NCI-H226 (cell line): Measurements from ENCODE around the gene PRKCSH.
A peak's percentile ranks its signal among the peaks of the same experiment; 100 is the strongest.
"Not testable (repeated sequence)": the region's sequence is repeated elsewhere in the genome, so short reads cannot be mapped to it uniquely, and the experiment has no call there.

Experiments
- DNase-seq: peaks from one replicate; pipeline ENCODE4 v3.0.0-alpha.2; 2015

The PRKCSH gene

DNA sequence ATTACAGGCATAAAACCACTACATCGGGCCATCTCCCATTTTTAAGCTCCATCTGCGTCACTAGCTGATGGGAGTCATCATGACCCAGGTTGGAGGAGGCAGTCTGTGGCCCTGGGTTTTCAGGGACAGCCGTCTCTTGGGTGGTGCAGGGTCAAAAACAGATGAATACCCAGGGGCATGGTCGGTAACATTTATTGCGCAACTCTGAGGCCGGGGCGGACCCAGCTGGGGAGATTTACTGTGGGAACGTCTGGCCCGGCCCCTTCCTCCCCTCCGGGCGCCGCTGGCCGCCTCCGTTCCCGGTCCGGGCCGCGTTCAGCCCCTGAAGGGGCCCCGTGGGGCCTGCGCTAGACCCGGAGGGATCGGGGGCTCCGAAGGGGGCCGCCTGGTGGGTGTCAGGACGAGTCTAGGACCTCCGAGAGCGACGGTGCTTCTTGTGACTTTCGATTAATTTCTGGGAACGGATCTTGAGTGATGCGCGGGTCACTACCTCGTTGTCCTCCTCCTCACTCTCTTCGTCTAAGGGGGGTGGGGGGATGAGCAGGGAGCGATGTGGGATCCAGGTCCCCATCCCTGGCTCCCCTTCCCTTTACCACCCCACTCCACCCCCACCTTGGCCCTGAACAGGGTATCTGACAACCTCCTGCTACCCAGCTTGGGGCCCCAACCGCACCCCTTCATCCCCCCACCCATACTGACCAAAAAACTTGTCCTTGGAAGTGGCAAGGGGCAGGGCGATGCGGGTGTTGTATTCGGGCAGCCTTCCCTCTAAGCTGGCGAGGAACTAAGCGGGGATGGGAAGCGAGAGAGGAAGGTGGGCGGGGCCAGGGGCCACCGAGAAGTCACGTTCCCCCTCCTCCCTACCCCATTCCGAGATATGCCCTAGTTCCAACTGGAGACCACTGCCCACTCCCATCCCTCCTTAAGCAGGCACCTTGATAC lies 14.7 kb upstream of the PRKCSH start:
- DNase-seq: no peak

DNA sequence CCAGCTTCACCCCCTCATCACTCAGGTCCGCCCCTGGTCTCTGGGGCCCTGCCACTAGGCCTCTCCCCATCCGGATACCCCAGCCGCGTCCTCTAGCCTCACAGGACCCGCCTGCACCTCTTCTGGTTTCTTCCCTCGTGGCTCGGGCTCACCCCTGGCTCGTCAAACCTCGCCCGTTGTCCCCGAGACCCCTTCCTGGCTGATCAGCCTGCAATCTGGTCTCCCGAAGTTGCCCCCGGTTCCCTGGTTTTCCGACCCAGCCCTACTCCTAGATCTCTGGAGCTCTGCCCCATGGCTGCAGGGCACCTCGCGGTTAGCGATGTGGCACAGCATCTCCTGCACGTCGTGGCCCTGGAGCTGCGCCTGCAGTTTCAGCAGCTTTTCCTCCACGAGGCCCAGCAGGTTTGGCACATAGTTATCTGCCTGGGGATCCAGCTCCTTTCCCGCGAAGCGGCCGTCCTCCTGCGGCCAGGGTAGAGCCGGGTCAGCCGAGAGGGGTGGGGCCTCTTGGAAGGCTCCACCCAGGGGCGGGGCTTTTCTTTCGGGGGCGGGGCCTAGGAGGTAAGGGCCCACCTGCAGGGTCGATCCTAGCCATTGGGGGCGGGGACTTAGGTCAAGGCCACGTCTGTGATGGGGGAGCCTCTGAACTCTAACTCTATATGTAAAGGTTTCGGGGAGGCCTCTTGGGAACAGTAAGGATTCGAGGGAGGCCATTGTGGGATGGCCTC lies 13.9 kb upstream of the PRKCSH start:
- DNase-seq: no peak

DNA sequence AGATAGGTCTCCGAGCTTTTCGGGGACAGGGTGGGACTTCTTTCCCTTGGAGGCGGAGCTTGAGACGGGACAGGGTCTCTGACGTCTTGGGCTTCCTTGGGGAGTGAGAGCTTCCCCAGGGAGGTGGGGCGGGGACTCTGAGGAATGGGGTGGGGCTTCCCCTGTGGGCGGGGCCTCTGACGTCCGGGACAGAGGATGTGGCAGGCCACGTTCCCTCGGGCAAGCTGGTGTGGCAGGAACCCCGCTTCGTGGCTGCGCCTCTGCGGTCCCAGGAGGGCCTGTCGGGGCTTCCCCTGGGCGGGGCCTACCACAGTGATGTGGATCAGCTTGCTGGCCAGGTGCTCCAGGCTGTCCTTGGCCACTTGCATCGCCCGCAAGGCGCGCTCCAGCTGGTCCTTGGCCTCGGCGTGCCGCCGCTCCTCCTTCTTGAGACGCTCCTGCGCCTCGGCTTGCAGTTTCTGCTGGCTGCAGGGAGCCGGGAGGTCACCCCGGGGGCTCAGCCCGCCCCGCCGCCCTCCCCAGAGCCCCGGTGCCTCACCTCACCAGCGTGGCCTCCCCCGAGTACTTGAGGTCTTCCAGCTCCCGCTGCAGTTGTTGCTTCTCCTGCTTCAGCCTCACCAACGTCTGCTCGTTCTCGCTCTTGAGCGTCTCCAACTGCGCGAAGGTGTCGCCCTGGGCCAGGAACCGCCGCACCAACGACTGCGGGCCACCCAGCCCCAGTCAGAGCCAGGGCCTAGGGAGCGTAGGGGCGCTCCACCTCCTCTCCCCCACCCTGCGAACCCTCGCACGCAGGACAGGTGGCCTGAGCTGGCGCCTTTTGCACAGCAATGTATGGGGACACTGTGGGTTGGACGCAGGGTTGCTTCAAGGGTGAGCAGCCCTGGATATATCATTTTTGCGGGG lies 13.0 kb upstream of the PRKCSH start:
- DNase-seq: no peak

DNA sequence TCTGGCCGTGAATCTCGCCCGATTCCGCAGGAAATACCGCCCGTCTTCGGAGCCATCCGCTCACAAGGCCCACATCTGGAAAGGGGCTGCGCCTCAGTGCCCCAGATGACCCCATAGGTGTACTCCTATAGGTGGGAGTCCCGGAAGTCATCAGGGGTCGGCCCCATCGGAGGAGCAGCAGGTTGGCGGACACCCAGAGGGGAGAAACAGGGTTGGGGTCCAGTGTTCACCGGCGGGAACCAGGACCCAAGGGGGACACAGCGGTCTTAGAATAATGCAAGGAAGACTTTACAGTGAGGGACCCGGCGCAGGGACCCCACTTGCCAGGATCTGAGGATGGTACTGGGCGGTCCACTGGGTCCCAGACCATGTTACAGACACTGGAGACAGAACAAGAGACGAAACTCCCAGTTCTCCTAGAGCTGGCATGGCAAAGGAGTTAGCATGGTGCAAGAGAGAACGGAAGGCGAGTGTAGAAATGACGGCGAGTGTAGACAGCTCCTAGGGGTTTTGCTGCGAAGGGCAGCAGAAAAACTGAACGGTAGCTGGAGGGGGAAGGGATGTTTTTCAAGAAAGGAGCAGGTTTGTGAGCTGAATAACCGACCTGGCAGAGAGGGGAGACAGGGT lies 12.2 kb upstream of the PRKCSH start:
- DNase-seq: no peak

DNA sequence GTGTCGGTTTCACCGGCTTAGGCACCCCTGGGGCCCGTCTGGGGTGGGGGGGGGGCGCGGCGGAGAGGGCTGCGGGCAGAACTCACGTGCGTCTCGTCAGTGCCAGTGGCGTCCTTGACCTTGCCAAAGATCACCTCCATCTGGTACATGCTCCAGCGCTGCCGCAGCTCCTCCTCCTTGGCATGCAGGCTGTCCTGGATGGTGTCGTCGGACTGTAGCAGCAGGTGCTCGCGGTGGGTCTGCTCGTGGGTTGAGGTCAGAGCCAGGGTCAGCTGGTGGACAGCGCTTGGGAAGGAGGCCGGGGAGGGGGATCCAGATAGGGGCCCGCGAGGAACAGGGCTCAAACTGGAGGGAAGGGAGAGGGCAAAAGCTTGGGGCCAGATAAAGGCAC lies 11.6 kb upstream of the PRKCSH start:
- DNase-seq: no peak

DNA sequence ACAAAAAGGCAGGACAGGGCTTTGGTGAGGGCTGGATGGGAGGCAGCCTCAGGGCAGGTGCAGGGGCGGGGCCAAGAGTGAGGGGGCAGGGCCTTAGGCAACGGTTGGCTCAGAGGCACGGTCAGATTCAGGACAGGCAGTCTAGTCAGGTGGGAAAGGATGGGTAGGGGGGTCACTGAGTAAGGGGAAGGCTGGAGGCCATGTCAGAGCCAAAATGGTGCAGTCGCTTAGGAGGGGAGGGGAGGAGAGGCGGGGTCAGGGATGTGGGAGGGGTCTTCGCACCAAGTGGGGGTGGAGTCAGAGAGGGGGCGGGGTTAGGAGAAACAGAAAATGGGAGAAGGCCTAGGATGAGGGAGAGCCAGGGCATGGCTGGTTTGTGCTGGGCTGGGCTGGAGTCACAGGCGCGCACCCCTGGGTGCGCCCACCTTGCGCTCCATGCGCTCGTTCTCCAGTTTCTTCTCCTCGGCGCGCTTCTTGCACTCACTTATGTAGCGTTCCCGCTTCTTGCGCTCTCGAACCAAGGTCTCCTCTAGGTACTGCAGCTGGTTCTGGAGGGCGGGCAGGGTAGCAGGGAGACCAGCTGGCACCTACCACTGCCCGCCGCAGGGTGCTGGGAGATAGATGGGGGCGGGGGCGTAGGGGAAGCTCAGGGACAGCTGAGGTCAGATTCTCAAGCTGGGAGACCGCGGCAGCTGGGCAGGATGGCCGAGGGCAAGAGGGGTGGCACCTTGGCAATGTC lies 9.5 kb upstream of the PRKCSH start:
- no peak for DNase-seq

DNA sequence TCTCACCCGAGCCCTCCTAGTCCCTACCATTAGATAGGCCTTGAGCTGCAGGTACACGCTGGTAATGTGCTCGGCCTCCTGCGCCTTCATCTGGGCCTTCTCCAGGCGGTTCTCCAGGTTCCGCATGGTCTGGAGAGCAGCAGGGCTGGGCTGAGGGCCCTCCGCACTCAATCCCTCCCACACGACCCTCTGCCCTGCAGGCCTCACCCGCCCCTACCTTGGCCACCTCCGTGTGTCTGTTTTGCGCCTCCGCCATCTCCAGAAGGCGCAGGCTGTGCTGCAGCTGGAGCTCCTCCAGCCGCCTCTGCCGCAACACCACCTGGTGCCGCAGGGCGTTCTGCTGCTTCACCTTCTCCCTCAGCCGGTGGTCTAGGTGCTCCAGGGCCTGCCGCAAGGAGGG lies 8.8 kb upstream of the PRKCSH start:
- DNase-seq: no peak

DNA sequence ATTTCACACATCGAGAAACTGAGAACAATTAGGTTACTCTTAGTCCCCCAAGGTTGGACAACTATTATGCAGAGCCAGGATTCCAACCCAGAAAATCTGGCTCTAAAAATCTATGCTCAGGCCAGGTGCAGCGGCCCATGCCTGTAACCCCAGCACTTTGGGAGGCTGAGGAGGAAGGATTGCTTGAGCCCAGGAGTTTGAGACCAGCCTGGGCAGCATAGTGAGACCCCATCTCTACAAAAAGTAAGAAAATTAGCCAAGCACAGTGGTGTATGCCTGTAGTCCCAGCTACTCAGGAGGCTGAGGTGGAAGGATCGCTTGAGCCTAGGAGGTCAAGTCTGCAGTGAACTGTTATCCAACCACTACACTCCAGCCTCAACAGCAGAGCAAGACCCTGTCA lies 1.9 kb upstream of the PRKCSH start:
- DNase-seq: not testable (repeated sequence)

DNA sequence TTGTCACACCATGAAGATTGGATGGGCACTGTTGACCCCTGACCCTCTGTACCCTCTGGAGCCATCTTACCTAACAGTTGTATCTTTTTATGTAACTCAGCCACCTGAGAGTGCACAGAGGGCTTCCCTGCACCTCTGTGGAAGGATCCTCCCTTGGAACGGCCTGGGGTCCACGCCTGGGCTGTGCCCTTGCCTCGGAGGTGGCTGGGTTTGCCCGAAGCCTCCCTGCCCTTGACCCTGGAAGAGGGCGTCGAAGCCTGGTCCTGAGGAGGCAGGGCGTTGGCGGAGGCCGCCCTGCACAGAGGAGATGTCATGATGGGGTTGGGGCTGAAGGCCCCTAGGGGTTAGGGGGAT lies 755 bp upstream of the PRKCSH start:
- DNase-seq: no peak

DNA sequence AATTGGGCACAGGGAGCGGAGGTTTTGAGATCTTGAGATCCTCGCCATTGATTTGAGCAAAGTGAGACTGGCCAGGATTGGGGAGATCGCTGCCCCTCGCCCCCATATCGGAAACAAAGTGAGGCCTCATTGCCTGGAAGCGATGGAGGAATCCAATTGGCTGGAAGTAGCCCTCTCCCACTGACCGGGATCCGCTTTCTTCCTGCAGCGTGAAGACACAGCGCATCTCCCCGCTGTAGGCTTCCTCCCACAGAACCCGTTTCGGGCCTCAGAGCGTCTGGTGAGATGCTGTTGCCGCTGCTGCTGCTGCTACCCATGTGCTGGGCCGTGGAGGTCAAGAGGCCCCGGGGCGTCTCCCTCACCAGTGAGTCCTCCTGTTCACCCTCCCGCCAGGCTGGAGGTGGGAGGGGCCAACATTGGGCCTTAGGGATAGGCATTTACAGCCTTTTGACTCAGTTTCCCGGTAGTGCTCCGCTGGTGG lies 438 bp downstream of the PRKCSH start:
- DNase-seq: peak; percentile 10

DNA sequence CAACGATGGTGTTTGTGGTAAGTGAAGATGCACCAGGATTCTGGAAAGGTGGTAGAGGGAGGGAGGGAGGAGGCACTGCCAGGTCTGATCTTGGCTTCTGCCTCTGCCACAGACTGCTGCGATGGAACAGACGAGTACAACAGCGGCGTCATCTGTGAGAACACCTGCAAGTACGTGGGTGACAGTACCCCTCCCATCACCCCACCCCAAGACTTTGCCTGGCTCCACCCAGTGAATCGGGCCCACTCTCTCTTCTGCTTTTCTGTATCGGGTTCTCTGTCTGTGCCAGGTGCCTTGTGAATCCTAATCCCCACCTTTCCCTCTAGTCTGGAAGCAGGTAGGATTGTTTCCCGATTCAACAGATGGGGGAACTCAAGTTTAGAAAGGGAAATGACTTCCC lies 2.5 kb downstream of the PRKCSH start:
- DNase-seq: no peak

DNA sequence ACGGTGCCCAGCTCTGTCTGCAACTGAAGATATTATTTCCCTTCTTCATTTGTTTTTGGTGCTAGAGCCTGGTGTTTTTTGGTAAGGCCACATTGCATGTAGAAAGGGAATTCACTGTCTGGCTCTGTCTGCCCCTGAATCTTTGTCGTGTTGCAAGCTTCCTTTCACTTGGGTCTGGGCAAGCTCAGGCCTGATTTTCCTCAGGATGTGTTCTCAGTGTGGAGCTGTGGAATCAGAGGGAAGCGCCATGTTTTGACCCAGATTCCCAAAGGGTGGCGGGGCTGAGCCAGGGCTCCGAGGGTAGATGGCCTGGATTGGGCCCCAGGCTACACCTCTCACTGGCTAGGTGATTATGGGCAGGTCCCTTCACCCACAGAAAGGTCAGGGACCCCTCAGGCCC lies 8.6 kb downstream of the PRKCSH start:
- no peak for DNase-seq

DNA sequence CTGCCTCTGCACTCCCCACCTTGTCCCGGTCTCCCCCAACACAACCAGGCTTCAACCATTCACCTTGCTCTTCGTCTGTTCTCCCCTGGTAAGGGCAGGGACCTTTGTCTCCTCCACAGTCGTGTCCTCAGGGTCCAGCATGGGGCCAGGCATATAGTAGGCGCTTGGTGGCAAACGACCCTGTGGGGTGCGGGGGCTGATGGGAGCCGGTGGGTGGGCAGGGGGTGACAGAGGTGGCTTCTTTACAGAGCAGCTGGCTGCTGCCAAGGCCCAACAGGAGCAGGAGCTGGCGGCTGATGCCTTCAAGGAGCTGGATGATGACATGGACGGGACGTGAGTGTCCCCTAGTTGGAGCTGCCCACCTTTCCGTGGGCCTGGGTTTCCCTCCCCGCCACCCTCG lies 9.7 kb downstream of the PRKCSH start:
- no peak for DNase-seq

DNA sequence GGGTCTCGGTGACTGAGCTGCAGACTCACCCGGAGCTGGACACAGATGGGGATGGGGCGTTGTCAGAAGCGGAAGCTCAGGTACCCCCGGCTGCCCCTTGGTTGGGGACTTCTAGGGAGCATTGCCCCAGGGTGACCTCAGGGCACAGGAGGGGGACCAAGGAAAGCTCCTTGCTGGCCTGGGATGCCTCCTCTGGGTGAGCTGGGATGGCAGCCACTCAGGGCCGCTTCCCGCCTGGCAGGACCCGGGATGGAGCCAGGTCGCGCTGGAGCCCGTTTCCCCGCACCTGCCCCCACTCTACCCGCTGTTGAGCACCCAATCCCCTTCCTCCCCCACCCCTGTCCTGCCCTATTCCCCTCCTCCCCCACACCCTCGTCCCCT lies 10.8 kb downstream of the PRKCSH start:
- no peak for DNase-seq

DNA sequence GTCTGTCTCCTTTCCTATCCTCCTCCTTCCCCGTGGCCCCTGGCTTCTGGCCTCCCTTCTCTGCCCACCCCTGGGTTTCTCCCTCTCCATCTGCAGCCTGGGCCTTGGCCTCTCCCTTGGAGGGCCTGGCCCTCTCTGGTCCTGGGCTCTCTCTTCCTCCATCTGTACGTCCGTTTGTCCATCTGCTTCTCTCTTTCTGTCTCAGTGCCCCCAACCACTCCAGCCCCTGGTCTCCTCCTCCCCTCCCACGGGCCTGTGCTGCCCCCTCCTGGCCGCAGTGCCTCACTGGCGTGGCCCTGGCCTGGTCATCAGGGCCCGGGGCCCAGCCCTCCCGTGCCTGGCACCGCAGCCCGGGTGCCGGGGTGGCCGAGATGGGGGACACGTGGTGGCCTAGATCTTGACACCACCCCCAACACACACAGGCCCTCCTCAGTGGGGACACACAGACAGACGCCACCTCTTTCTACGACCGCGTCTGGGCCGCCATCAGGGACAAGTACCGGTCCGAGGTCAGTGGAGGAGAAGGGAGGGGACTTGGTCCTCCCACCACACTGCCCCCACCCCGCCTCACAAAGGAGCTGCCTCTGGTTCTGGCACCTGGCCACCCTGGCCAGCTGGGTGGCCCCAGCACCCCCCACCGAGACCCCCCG lies 11.3 kb downstream of the PRKCSH start:
- DNase-seq: no peak

DNA sequence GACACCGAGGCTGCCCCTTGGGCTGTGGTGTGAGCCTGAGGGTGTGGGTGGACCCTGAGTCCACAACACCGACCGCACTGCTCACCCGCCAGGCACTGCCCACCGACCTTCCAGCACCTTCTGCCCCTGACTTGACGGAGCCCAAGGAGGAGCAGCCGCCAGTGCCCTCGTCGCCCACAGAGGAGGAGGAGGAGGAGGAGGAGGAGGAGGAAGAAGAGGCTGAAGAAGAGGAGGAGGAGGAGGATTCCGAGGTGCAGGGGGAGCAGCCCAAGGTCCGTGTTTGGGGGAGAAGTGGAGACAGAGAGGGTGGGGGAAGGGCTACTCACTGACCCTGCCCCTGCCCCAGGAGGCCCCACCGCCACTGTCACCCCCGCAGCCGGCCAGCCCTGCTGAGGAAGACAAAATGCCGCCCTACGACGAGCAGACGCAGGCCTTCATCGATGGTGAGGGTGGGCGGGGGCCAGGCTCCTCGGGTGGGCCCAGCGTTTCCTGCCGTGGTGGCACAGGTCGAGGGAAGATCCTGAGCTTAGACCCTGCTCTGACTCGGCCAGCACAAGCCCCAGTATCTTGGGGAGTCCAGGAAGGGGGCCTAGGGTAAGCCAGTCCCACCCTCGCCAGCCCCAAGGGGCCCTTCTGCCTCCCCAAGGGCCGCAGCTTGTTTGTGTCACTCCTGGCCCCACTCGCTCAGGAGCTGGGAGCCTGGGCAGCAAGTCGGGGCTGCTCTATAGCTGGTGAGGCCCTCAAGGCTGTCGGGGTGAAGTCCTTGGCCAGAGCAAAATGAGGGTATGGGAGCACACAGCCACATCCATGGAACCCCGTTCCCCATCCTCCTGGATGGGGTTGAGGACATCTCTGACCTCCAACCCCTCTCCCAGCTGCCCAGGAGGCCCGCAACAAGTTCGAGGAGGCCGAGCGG lies 12.2 kb downstream of the PRKCSH start:
- DNase-seq: no peak

DNA sequence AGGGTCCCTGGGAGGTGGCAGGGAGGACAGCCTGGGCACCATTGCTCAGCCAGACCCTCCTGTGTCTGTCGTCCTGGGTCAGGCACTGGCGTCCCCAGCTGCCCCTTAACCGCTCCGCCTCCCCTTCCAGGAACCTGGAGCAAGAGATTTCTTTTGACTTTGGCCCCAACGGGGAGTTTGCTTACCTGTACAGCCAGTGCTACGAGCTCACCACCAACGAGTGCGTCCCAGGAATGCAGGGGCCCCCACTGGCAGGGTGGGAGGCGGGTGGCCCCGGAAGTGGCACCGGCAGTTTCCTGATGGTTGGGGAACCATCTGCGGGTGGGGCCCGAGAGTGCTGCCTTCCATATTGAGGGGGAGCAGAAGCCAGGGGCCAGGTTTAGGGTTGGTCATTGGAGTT lies 13.0 kb downstream of the PRKCSH start:
- DNase-seq: no peak

DNA sequence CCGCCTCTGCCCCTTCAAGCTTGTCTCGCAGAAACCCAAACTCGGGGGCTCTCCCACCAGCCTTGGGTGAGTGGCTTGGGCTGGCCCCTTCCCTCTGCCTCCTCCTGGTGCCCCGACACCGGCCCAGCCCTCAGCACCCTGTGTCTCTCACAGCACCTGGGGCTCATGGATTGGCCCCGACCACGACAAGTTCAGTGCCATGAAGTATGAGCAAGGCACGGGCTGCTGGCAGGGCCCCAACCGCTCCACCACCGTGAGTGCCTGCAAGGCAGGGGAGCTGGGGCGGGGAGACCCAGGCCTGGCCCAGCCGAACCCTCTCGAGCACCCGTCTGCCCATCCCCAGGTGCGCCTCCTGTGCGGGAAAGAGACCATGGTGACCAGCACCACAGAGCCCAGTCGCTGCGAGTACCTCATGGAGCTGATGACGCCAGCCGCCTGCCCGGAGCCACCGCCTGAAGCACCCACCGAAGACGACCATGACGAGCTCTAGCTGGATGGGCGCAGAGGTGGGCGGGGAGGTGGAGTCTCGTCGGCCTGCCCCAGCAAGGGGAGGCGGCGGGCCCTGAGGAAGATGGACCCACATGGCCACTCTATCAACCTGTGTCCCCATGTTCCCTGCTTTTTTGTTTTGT lies 13.6 kb downstream of the PRKCSH start:
- no peak for DNase-seq

DNA sequence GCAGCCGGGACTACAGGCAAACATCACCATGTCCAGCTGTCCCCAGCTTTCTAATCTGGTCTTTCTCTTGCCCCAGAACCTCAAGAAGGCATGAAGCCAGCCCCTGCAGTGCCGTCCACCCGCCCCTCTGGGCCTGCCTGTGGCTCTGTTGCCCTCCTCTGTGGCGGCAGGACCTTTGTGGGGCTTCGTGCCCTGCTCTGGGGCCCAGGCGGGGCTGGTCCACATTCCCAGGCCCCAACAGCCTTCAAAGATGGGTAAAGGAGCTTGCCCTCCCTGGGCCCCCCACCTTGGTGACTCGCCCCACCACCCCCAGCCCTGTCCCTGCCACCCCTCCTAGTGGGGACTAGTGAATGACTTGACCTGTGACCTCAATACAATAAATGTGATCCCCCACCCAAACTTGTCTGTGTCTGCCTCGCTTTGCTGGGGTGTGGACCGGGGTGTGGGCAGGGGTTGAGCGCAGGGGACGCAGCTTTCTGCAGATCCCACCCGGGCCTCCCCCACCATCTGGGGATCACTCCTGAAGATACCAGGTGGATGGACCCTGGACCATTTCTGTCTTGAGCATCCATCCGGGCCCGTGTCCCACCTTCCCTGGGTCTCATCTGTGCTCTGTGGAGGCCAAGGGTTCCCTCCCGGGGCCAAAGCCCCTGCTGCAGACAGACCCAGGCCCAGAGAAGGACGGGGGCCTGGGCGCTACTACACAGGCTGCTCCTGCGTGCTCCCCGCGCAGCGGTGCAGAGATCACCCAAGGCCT lies 15.3 kb downstream of the PRKCSH start:
- DNase-seq: no peak
